ENCODE measurements around the gene PLA2G15. TPM values are rescaled to one million over a fixed set of nuclear protein-coding genes. Genes with fewer than 3 reads are reported as not detected.

The PLA2G15 gene
- total RNA-seq, 1 donor from 2014 or later = 13.6 TPM

DNA sequence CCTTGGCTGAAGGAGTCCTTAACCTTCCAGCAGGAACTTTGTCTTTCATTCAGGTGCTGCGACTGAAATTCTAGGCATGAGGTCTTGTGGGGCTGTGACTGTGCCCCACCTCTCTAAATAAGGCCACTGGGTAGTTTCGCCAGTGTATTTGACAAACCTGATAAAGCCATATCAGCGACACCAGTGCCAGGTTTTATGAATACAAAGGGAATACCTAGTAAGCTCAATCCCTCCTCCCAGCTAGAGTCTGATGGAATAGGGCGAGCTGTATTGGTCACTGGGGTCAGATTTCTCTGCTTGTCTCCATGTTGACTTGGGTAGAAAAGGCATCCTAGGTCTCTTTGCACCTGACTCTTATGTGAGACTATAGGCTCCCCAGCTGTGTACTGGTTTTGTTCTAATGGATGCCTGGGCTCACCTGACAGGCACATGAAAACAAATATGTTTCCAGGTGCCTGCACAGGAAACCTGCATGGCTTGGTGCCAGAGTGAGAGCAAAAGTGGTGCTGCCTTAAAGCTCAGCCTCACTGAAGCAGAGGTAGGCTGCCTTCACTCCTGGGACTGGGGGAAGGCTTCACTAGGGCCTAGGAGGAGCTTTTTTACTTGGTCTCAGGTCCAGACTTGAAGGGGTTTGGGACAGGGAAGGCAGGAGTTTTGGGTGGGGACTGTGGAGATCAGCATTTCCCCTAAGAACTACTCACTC, 27.5 kb downstream of the PLA2G15 start:
- TF ChIP-seq, protein P1, sequence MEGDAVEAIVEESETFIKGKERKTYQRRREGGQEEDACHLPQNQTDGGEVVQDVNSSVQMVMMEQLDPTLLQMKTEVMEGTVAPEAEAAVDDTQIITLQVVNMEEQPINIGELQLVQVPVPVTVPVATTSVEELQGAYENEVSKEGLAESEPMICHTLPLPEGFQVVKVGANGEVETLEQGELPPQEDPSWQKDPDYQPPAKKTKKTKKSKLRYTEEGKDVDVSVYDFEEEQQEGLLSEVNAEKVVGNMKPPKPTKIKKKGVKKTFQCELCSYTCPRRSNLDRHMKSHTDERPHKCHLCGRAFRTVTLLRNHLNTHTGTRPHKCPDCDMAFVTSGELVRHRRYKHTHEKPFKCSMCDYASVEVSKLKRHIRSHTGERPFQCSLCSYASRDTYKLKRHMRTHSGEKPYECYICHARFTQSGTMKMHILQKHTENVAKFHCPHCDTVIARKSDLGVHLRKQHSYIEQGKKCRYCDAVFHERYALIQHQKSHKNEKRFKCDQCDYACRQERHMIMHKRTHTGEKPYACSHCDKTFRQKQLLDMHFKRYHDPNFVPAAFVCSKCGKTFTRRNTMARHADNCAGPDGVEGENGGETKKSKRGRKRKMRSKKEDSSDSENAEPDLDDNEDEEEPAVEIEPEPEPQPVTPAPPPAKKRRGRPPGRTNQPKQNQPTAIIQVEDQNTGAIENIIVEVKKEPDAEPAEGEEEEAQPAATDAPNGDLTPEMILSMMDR (conservative IDR thresholded peaks at IDR 0.05) = no peak
- Mint-ChIP-seq H3K36me3 (ENCODE audit: low read depth) (no peaks in the 10 kb centered on the region), H3K27ac (ENCODE audit: unreplicated experiment) (no peak overlapping the region)

DNA sequence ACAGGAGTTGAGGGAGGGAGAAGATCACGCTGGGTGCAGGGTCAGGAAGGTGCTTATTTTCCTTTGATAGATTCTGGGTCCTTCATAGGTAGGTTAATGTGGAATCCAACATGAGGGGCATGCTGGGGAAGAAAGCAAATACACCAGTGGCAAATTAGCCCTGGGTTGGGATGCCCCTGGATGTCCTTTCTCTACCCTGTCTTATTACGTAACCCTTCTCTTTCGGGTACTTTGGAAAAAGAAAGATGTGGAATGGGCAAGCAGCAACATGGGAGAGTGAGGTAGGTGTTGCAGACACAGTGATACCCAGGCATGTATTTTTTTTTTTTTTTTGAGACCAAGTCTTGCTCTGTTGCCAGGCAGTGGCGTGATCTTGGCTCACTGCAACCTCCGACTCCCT, 28.3 kb downstream of the PLA2G15 start:
- Mint-ChIP-seq H3K4me1 (peaks cover 5% of the 10 kb centered on the region), H3K27me3 (ENCODE audit: low read depth) (no peaks in the 10 kb centered on the region), H3K4me3 (no peak overlapping the region), H3K27ac (ENCODE audit: unreplicated experiment) (no peak overlapping the region), H3K36me3 (ENCODE audit: low read depth) (no peaks in the 10 kb centered on the region), H3K9me3 (no peaks in the 10 kb centered on the region)
- no peak for DNase-seq (ENCODE audit: low read depth, low spot score)
- TF ChIP-seq, protein P1 (conservative IDR thresholded peaks at IDR 0.05) = no peak

More for the DNA sequence above, 27.5 kb downstream of the PLA2G15 start:
- peaks cover 10% of the 10 kb centered on the region for H3K4me1 Mint-ChIP-seq
- H3K27me3 Mint-ChIP-seq (ENCODE audit: low read depth) = no peaks in the 10 kb centered on the region
- no peak for DNase-seq (ENCODE audit: low read depth, low spot score)
- H3K9me3 Mint-ChIP-seq = no peaks in the 10 kb centered on the region
- no peak overlapping the region for H3K4me3 Mint-ChIP-seq

GRCh38 chr16:68273896-68274295, 28.7 kb downstream of the PLA2G15 start:
- no peaks in the 10 kb centered on the region for H3K9me3 Mint-ChIP-seq
- no peak overlapping the region for H3K4me3 Mint-ChIP-seq
- H3K36me3 Mint-ChIP-seq (ENCODE audit: low read depth) = no peaks in the 10 kb centered on the region
- no peak overlapping the region for H3K27ac Mint-ChIP-seq (ENCODE audit: unreplicated experiment)
- H3K27me3 Mint-ChIP-seq (ENCODE audit: low read depth) = no peaks in the 10 kb centered on the region
- TF ChIP-seq, protein P1 (conservative IDR thresholded peaks at IDR 0.05) = no peak
- no peak for DNase-seq (ENCODE audit: low read depth, low spot score)
- H3K4me1 Mint-ChIP-seq = peaks cover 5% of the 10 kb centered on the region

- Mint-ChIP-seq H3K4me1 (peaks cover 5% of the 10 kb centered on the region), H3K27ac (ENCODE audit: unreplicated experiment) (no peak overlapping the region), H3K36me3 (ENCODE audit: low read depth) (no peaks in the 10 kb centered on the region), H3K27me3 (ENCODE audit: low read depth) (no peaks in the 10 kb centered on the region), H3K9me3 (no peaks in the 10 kb centered on the region), H3K4me3 (no peak overlapping the region)
- TF ChIP-seq, protein P1 (conservative IDR thresholded peaks at IDR 0.05) = no peak
- no peak for DNase-seq (ENCODE audit: low read depth, low spot score)
Observed at GRCh38 chr16:68274441-68274840, 29.3 kb downstream of the PLA2G15 start.

DNA sequence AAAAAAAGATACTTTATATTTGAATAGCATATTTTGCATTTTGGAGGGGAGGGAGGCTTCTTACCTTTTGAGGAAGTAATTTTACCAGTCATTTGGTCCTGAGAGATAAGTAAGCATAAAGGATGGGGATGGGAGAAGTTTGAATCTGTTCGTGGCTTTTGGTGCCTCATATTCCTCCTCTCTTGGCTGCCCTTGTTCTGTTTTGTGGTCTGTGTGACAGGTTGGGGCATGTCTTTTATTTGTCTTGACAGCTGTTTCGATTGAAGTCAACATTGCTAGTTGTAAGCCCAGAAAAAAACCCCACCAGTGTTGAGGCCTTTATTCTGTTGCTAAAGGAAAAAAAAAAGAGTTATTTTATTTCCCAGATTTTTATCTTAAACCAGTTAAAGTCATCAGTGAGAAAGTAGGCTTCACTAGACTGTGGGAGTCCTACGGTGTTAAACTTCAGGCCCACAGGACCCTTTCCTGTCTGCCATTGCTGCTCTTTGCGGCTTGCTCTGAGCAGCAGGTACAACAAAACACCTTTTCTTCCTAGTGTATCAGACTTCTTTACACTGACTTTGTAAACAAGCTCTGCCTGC, 30.5 kb downstream of the PLA2G15 start:
- Mint-ChIP-seq H3K4me1 (peaks cover 5% of the 10 kb centered on the region), H3K4me3 (no peak overlapping the region), H3K27me3 (ENCODE audit: low read depth) (no peaks in the 10 kb centered on the region), H3K36me3 (ENCODE audit: low read depth) (no peaks in the 10 kb centered on the region), H3K27ac (ENCODE audit: unreplicated experiment) (no peak overlapping the region), H3K9me3 (no peaks in the 10 kb centered on the region)
- TF ChIP-seq, protein P1 (conservative IDR thresholded peaks at IDR 0.05) = no peak
- DNase-seq (ENCODE audit: low read depth, low spot score) = no peak

Data from neural crest cell (in vitro differentiated cells).